HG02642 (cell line): ENCODE results near the gene AKNA.
A peak's percentile ranks its signal among the peaks of the same experiment; 100 is the strongest.

Experiments
- ATAC-seq: cut with Tn5 transposase; IDR thresholded peaks from one replicate; pipeline ENCODE4 v1.9.1; 2021; ENCODE audit warnings: mild to moderate bottlenecking; ENCODE audit not compliant: unreplicated experiment, poor library complexity

AKNA gene

GRCh38 chr9:114366334-114367128 is 21.3 kb downstream of the AKNA start:
- no peak for ATAC-seq

GRCh38 chr9:114365194-114365593 is 22.6 kb downstream of the AKNA start:
- no peak for ATAC-seq

GRCh38 chr9:114364134-114365041 is 23.4 kb downstream of the AKNA start:
- ATAC-seq = no peak

- ATAC-seq = no peak
Observed at GRCh38 chr9:114363424-114363823, 24.4 kb downstream of the AKNA start.

- no peak for ATAC-seq
Observed at GRCh38 chr9:114362394-114362793, 25.4 kb downstream of the AKNA start.

GRCh38 chr9:114361542-114361941 is 26.2 kb downstream of the AKNA start:
- ATAC-seq = no peak

GRCh38 chr9:114359801-114360200 is 28.0 kb downstream of the AKNA start:
- ATAC-seq = no peak

- no peak for ATAC-seq
Observed at GRCh38 chr9:114357911-114358328, 29.9 kb downstream of the AKNA start.

- ATAC-seq = no peak
Observed at GRCh38 chr9:114357360-114357759, 30.4 kb downstream of the AKNA start.

- ATAC-seq = no peak
Observed at GRCh38 chr9:114356792-114357191, 31.0 kb downstream of the AKNA start.

GRCh38 chr9:114355821-114356220 is 32.0 kb downstream of the AKNA start:
- ATAC-seq = no peak

- no peak for ATAC-seq
Observed at GRCh38 chr9:114351932-114352331, 35.9 kb downstream of the AKNA start.

GRCh38 chr9:114350636-114351401 is 37.0 kb downstream of the AKNA start:
- ATAC-seq = no peak

- no peak for ATAC-seq
Observed at GRCh38 chr9:114349713-114350480, 37.9 kb downstream of the AKNA start.

GRCh38 chr9:114348906-114349482 is 38.8 kb downstream of the AKNA start:
- peak; percentile 92 for ATAC-seq

- peak; percentile 3 for ATAC-seq
Observed at GRCh38 chr9:114348261-114348905, 39.4 kb downstream of the AKNA start.

- ATAC-seq = no peak
Observed at GRCh38 chr9:114347675-114348074, 40.1 kb downstream of the AKNA start.

- ATAC-seq = no peak
Observed at GRCh38 chr9:114346146-114346545, 41.6 kb downstream of the AKNA start.

GRCh38 chr9:114345493-114346065 is 42.2 kb downstream of the AKNA start:
- no peak for ATAC-seq
